GM21515 (cell line): ENCODE data around the gene TM9SF2.
A peak's percentile ranks its signal among the peaks of the same experiment; 100 is the strongest.
"Not testable (repeated sequence)": the region's sequence is repeated elsewhere in the genome, so short reads cannot be mapped to it uniquely, and the experiment has no call there.

Source experiments
- ATAC-seq: cut with Tn5 transposase; IDR thresholded peaks from one replicate; pipeline ENCODE4 v1.9.1; 2021; ENCODE audit not compliant: unreplicated experiment

Gene TM9SF2

GRCh38 chr13:99527301-99527700 is 26.0 kb downstream of the TM9SF2 start:
- ATAC-seq: no peak

GRCh38 chr13:99528547-99528946 is 27.3 kb downstream of the TM9SF2 start:
- ATAC-seq: no peak

- ATAC-seq: no peak
Observed at GRCh38 chr13:99536023-99536422, 34.8 kb downstream of the TM9SF2 start.

- no peak for ATAC-seq
Observed at GRCh38 chr13:99540530-99540929, 39.3 kb downstream of the TM9SF2 start.

DNA sequence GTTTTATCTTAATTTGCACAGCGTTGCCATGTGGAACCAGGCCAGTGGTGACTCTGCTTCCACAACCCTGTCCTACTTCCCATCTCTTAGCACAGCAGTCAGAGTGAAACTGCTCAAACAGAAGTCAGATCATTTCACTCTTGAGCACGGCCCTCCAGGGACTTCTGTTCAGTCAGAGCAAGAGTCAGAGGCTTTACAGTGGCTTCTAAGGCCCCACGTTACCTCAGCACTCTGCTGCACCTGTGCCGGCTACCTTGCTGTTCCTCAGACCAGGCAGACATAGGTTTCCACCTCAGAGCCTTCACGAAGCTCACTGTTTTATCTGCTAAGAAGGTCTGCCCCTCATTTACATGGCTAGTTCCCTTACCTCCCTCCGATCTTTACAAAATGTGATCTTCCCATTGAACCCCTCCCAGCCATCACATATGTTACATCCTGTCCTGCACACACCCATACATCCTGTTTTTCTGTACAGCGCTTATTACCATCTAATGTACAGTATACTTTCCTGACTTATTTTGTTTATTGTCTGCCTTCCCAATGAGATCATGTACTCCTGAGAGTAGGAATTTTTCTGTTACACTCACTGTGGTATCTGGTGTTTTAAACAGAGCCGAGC is 41.6 kb downstream of the TM9SF2 start:
- ATAC-seq: peak; percentile 97

GRCh38 chr13:99545361-99545760 is 44.1 kb downstream of the TM9SF2 start:
- ATAC-seq: no peak

DNA sequence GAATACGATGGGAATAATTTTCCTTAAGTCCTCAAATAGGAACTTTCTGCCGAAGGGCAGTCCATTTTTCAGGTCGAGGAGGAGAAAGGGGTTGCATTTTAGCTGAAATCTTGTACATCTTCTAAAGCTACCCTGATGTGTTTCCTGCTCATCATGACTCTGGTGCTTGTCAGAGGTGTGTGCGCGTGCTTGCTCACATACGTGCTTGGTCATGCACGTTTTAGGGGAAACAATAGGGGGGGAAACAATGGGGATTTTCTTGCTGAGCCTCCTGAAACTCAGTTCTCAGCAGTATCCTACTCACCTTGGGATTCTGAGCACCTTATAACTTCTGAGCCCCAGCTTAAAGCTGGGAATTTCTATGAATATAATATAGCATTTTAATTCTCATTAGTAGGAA is 44.7 kb downstream of the TM9SF2 start:
- ATAC-seq: no peak

DNA sequence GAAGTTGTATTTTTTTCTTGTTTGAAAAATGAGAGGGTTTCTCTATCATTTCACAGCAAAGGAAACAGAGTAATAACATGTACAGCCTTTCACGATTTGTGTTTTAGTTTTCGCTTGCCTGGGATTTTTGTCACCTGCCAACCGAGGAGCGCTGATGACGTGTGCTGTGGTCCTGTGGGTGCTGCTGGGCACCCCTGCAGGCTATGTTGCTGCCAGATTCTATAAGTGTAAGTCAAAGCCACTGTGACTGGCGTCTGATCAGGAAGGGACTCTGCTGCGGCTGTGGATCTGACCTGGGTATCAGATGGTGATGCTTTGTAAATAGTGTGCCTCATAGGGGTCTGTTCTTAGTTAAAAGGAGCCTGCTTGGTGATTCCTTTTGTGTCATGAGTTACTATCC is 45.6 kb downstream of the TM9SF2 start:
- no peak for ATAC-seq

DNA sequence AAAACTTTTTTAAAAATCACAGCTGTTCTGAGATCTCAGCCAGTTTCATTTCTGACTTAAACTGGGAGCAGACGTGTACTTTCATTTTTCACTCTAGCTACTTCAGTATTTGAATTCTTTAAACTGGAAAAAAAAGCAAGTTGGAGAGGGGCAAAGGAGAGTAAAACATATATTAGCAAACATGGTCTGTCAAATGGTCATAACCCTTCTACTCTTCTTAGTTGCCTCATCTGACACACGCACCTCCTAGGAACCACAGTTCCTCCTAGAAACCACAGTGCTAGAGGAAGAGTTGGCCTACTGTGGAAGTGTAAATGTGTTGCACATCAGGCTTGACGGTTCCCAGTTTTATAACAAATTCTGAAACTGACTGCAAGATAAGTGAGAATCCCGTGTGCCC is 47.2 kb downstream of the TM9SF2 start:
- ATAC-seq: peak; percentile 58

DNA sequence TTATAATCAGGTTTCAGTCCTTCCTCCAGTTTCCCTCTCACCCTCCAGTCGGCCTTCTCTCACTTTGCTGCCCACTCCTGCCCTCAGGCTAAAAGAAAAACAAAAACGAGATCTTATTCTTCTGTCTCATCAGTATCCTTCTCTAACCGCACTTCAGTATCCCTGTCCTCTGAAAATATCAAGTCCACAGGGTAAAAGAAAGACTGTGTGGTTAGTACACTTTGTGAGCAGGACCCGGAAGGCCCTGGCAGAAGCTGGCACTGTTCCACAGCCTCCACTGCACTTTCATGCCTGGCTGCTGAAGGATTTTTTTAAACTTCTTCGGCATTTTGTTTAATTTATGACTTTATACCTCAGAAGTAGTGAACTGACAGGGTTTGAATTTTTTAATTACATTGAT is 51.8 kb downstream of the TM9SF2 start:
- ATAC-seq: no peak

- no peak for ATAC-seq
Observed at GRCh38 chr13:99555149-99555548, 53.9 kb downstream of the TM9SF2 start.

DNA sequence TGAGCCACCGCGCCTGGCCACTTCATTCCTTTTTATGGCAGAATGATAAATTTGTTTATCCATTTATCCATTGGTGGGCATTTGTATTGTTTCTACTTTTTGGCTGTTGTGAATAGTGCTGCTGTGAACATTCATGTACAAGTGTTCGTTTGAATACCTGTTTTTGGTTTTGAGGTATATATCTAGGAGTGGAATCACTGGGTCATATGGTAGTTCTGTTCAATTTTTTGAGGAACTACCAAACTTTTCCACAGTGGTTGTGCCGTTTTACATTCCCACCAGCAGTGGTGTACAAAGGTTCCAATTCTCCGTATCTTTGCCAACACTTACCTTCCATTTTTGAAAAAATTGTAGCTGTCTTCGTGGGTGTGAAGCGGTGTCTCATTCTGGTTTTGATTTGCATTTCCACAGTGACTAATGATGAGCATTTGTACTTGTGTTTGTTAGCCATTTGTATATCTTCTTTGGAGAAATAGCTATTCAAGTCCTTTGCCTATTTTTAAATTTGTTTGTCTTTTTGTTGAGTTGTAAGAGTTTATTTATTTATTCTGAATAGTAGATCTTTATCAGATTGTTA is 55.7 kb downstream of the TM9SF2 start:
- ATAC-seq: no peak

GRCh38 chr13:99558570-99559180 is 57.4 kb downstream of the TM9SF2 start:
- no peak for ATAC-seq

DNA sequence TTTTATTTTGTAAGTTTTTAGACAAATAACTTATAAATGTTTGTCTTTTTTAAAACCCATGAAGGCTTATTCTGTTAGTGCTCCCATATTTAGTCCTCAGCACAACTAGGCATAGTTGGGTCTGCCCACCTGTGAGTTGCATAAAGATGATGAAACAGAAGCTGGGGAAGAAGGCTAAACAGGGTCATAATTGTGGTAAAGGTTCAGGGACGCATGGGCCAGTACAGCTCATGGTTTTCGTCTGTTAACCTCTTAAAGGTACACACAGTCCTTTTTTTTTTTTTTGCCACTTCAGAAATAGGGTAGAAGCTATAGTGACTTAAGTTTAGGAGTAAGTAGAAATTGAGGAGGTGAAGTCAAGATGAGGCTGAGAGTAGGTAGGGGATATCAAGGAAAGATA is 58.3 kb downstream of the TM9SF2 start:
- no peak for ATAC-seq

DNA sequence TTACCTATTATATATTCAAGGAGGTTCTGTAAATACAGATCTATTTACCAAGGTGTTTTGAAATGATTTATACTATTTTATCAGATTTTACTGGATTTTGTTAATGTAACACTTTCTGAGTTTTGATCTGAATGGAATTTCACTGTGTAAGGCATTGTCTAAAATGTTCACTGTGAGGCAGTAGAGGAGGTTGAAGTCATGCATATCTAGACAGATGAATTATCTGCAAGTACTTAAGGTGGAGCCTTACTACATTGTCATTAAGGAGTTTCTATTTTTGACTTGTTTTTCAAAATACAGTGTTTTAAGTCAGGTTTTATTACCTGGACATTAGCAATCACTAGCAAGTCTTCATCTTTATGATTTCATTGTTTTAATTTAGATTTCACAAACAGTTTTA is 62.1 kb downstream of the TM9SF2 start:
- no peak for ATAC-seq

- no peak for ATAC-seq
Observed at GRCh38 chr13:99564386-99564785, 63.1 kb downstream of the TM9SF2 start.

- ATAC-seq: no peak
Observed at GRCh38 chr13:99565478-99566124, 64.3 kb downstream of the TM9SF2 start.

DNA sequence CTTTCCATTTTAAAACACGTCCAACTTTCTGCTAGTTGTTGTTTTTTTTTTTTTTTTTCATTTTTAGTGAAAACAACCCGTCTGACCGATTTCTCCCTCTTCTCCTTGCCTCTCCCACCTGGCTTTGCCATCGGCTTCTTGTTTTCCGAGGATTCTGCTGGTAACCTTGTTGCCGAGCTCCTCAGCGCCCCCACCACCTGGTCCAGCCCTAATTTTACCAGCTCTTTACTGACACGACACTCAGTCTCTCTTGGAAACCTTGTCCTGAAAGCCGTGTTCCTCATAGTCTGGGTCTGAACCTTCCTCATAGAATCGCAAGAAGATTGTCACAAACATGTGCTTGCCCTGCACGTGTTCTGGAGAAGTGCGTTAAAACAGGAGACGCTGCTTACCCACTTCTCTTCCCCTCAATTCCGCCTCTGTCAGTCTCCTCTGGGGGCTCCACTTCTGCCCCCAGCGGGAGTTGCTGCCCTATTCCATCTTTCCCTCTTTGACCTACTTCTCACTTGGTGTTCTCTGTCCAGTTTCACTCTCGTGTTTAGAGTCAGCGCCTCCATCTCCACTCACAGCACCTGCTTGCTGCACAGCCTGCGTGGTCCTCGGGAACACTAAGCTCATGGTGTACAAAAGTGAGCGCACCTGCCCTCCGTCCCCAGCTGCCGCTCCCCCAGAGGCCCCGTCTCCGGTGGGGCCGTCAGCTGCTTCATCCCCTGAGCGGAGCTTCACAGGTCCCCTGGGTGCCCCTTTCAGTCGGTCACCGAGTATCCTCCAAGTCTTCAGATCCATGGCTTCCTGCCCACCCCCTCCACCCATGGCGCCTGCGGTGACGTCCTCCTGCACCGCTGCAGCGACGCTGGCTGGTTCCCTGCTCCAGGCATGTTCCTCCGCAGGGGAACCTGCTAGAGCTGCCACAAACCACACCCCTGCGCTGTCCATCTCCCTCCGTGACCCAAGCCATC is 65.1 kb downstream of the TM9SF2 start:
- ATAC-seq: no peak

- ATAC-seq: not testable (repeated sequence)
Observed at GRCh38 chr13:99568901-99569300, 67.6 kb downstream of the TM9SF2 start.

- ATAC-seq: no peak
Observed at GRCh38 chr13:99572131-99572530, 70.9 kb downstream of the TM9SF2 start.

- ATAC-seq: no peak
Observed at GRCh38 chr13:99572921-99573320, 71.6 kb downstream of the TM9SF2 start.
